Mucosa of descending colon (tissue), 3 donors: ENCODE data around the gene ARHGAP10. TPM values are rescaled to one million over a fixed set of nuclear protein-coding genes. Genes with fewer than 3 reads are reported as not detected.

Experiments
- ATAC-seq: fragments of 200-7000 bp; cut with Tn5 transposase; one replicate; pipeline ENCODE4 v1.9.1; 2020; ENCODE audit warnings: mild to moderate bottlenecking, moderate library complexity
- DNase-seq, 3 donors: peaks; one replicate each; pipeline ENCODE4 v3.0.0-alpha.2; 2020
- H3K36me3 ChIP-seq: fragments of 200-600 bp; one replicate; pipeline ENCODE4 v1.8.0; 2021; ENCODE audit warnings: low read depth, mild to moderate bottlenecking
- H3K4me1 ChIP-seq: fragments of 200-600 bp; one replicate; pipeline ENCODE4 v1.8.0; 2021; ENCODE audit warnings: low read depth, mild to moderate bottlenecking
- H3K4me3 ChIP-seq: fragments of 200-600 bp; one replicate; pipeline ENCODE4 v1.8.0; 2021; ENCODE audit warnings: mild to moderate bottlenecking
- H3K9me3 ChIP-seq: fragments of 200-600 bp; one replicate; pipeline ENCODE4 v1.8.0; 2021; ENCODE audit warnings: mild to moderate bottlenecking
- CTCF ChIP-seq: fragments of 200-600 bp; IDR thresholded peaks from one replicate; pipeline ENCODE4 v1.8.0; 2022; ENCODE audit warnings: antibody characterized with exemption, mild to moderate bottlenecking
- intact Hi-C, 2 donors: fragments of 100-400 bp; cut with DNase I in 1 of 2; cut with micrococcal nuclease in 1 of 2; formaldehyde crosslinking; loops; one replicate each; pipeline versions ENCODE4 v1.11.0 to v1.11.1; 2022; cut with DNase I, micrococcal nuclease
- total RNA-seq, 3 donors: library from RNA; stranded (reverse); fragmentation: NEBNext Ultra II Directional in 2 of 3; extraction: Animal tissue kit (Norgen Biotek cat#: 25700) in 2 of 3; gene quantifications; one replicate each; pipeline versions ENCODE4 v1.2.1 to v1.2.4, GENCODE V29; 2021 to 2023
- donor health status: DM: no; HTN: no; CAD: no; lungs with moderate emphysema.
- donor health status: DM: no; HTN: no; CAD: no.
- donor health status: DM: no; HTN: yes; CAD: no.

Gene ARHGAP10
- total RNA-seq, 3 donors from 2014 or later, result 3.0 to 66.6 (median 8.1) TPM

DNA sequence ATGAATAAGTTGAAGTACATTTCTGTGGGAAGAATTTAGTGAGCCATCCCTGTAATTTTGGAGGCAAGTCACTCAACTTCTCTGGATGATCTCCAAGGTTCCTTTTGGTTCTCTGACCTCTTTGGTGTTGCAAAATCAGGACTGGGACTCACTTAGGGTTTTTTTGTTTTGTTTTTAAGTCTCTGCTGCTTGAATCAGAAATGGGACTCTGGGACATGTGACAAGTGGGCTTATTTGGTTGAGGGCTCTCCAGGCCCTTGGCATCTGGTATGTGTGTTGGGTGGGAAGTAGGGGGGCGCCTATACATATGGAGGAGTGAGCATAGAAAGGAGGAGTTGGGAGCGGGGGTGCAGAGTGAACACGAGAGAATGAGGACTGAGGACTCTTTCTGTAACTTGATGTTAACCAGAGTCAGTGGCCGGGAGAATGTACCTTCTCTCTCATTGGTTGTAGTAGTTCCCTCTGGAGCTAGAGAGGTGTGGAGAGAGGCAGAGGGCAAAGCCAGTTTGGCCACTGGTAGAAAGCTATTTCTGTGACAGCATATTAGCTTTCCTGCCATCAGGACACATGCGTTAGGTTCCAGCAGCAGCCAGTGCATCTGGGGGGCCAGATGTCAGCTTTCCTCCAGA is 1.9 kb downstream of the ARHGAP10 start:
- intact Hi-C loops, result no loop called here
- peaks cover 10% of the 10 kb centered on the region for H3K4me1 ChIP-seq
- ATAC-seq, result no peak
- no peaks in the 10 kb centered on the region for H3K9me3 ChIP-seq
- no peak for TF ChIP-seq CTCF
- H3K4me3 ChIP-seq, result no peak overlapping the region
- no peaks in the 10 kb centered on the region for H3K36me3 ChIP-seq
- peak in 1 of 3 donors; percentile 10 for DNase-seq

GRCh38 chr4:147734496-147734895 is 2.6 kb downstream of the ARHGAP10 start:
- intact Hi-C loops, result no loop called here
- DNase-seq (no peak), ATAC-seq (no peak)
- no peak for TF ChIP-seq CTCF
- Histone ChIP-seq H3K4me1 (peaks cover 10% of the 10 kb centered on the region), H3K4me3 (no peak overlapping the region), H3K36me3 (no peaks in the 10 kb centered on the region), H3K9me3 (no peaks in the 10 kb centered on the region)

GRCh38 chr4:147735413-147736301 is 3.8 kb downstream of the ARHGAP10 start:
- DNase-seq (no peak), ATAC-seq (no peak)
- H3K9me3 ChIP-seq, result no peaks in the 10 kb centered on the region
- no peak for TF ChIP-seq CTCF
- H3K4me1 ChIP-seq, result peaks cover 10% of the 10 kb centered on the region
- H3K4me3 ChIP-seq, result no peak overlapping the region
- intact Hi-C loops, result no loop called here
- H3K36me3 ChIP-seq, result no peaks in the 10 kb centered on the region

GRCh38 chr4:147736458-147736857 is 4.6 kb downstream of the ARHGAP10 start:
- Histone ChIP-seq H3K9me3 (no peaks in the 10 kb centered on the region), H3K36me3 (no peaks in the 10 kb centered on the region), H3K4me3 (no peak overlapping the region), H3K4me1 (peaks cover 10% of the 10 kb centered on the region)
- intact Hi-C loops, result no loop called here
- DNase-seq, result no peak
- no peak for TF ChIP-seq CTCF
- ATAC-seq, result no peak

- no peaks in the 10 kb centered on the region for H3K36me3 ChIP-seq
- no peak for DNase-seq
- intact Hi-C loops, result no loop called here
- H3K9me3 ChIP-seq, result no peaks in the 10 kb centered on the region
- no peak for TF ChIP-seq CTCF
- H3K4me1 ChIP-seq, result peaks cover 8% of the 10 kb centered on the region
- no peak for ATAC-seq
- no peak overlapping the region for H3K4me3 ChIP-seq
These were observed 5.7 kb downstream of the ARHGAP10 start for GRCh38 chr4:147737623-147738022.
